Measurements from ENCODE around the gene HIPK3. TPM values are rescaled to one million over a fixed set of nuclear protein-coding genes. Genes with fewer than 3 reads are reported as not detected.

Gene HIPK3
- total and polyA plus RNA-seq, 12 donors = 14.2 to 154 (median 85.3) TPM

- Histone ChIP-seq H3K4me1 (replicated peaks in 1 of 2) (no peaks in the 10 kb centered on the region), H3K4me3 (no peak overlapping the region), H3K27me3 (no peaks in the 10 kb centered on the region), H3K36me3 (replicated peaks in 1 of 2) (no peaks in the 10 kb centered on the region), H3K9me3 (replicated peaks in 1 of 3) (no peaks in the 10 kb centered on the region), H3K27ac (no peak overlapping the region)
- intact Hi-C loops (cut with DNase I) = no loop called here
- WGBS, 4 donors = 82 to 94% (median 85%) methylated on average over 4 of the region's 4 CpGs
- no peak for TF ChIP-seq POLR2A (IDR thresholded peaks at IDR 0.05)
- TF ChIP-seq, protein P1, sequence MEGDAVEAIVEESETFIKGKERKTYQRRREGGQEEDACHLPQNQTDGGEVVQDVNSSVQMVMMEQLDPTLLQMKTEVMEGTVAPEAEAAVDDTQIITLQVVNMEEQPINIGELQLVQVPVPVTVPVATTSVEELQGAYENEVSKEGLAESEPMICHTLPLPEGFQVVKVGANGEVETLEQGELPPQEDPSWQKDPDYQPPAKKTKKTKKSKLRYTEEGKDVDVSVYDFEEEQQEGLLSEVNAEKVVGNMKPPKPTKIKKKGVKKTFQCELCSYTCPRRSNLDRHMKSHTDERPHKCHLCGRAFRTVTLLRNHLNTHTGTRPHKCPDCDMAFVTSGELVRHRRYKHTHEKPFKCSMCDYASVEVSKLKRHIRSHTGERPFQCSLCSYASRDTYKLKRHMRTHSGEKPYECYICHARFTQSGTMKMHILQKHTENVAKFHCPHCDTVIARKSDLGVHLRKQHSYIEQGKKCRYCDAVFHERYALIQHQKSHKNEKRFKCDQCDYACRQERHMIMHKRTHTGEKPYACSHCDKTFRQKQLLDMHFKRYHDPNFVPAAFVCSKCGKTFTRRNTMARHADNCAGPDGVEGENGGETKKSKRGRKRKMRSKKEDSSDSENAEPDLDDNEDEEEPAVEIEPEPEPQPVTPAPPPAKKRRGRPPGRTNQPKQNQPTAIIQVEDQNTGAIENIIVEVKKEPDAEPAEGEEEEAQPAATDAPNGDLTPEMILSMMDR (IDR thresholded peaks at IDR 0.05) = no peak
- no peak for DNase-seq
Measured at GRCh38 chr11:33399421-33399820, 142.2 kb downstream of the HIPK3 start.

DNA sequence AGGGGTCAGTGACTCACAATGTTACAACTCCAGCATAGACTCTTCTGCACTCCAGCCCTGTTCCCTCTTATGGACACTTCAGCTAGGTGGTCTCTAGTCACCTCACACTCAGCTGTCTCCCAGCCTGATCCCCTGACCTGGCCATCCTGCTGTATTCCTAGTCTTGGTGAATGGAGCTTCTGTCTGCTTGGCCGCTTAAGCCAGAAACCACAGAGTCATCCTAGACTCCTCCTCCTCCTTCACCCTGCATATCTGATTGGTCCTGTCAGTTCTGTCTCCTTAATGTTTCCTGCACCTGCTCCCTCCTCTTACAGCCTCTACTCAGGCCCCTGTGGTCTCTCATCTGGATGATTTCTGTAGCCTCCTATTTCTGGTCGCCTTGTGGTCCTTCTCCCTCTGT is 144.9 kb downstream of the HIPK3 start:
- Histone ChIP-seq H3K4me1 (replicated peaks in 1 of 2) (no peaks in the 10 kb centered on the region), H3K27me3 (no peaks in the 10 kb centered on the region), H3K36me3 (replicated peaks in 1 of 2) (no peaks in the 10 kb centered on the region), H3K9me3 (replicated peaks in 1 of 3) (no peaks in the 10 kb centered on the region), H3K4me3 (no peak overlapping the region), H3K27ac (no peak overlapping the region)
- 81 to 91% (median 82%) methylated on average over 2 of the region's 2 CpGs for WGBS, 4 donors
- intact Hi-C loops (cut with DNase I) = no loop called here
- no peak for TF ChIP-seq POLR2A (IDR thresholded peaks at IDR 0.05)
- TF ChIP-seq, protein P1 (IDR thresholded peaks at IDR 0.05) = no peak
- DNase-seq = no peak

DNA sequence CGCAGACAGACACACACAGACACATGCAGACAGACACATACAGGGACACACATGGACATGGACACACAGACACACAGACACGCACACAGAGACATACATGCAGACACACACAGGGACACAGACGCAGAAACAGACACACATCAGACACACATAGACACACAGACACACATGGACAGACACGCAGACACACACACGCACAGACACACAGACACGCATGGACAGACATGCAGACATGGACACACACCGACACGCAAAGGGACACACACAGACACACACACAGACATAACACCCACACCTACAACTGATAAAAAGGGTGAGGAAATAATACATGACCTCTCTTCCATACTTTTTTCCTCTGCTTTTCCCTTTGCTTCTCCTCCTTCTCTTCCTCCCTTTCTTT is 146.2 kb downstream of the HIPK3 start:
- DNase-seq = no peak
- TF ChIP-seq, protein P1 (IDR thresholded peaks at IDR 0.05) = no peak
- no peak for TF ChIP-seq POLR2A (IDR thresholded peaks at IDR 0.05)
- no peaks in the 10 kb centered on the region for H3K4me1 ChIP-seq (replicated peaks in 1 of 2)
- no peak overlapping the region for H3K27ac ChIP-seq
- no peaks in the 10 kb centered on the region for H3K27me3 ChIP-seq
- 85 to 96% (median 91%) methylated on average over 7 to 8 of the region's 8 CpGs for WGBS, 4 donors
- intact Hi-C loops (cut with DNase I) = no loop called here
- no peak overlapping the region for H3K4me3 ChIP-seq
- no peaks in the 10 kb centered on the region for H3K9me3 ChIP-seq (replicated peaks in 1 of 3)
- no peaks in the 10 kb centered on the region for H3K36me3 ChIP-seq (replicated peaks in 1 of 2)

- no peak for DNase-seq
- WGBS, 4 donors = 82 to 90% (median 88%) methylated on average over 13 of the region's 13 CpGs
- H3K36me3 ChIP-seq (replicated peaks in 1 of 2) = no peaks in the 10 kb centered on the region
- H3K27me3 ChIP-seq = no peaks in the 10 kb centered on the region
- TF ChIP-seq, protein P1 (IDR thresholded peaks at IDR 0.05) = no peak
- TF ChIP-seq POLR2A (IDR thresholded peaks at IDR 0.05) = no peak
- no peaks in the 10 kb centered on the region for H3K4me1 ChIP-seq (replicated peaks in 1 of 2)
- no peak overlapping the region for H3K4me3 ChIP-seq
- intact Hi-C loops (cut with DNase I) = no loop called here
- H3K9me3 ChIP-seq (replicated peaks in 1 of 3) = no peaks in the 10 kb centered on the region
- no peak overlapping the region for H3K27ac ChIP-seq
Measured at GRCh38 chr11:33405834-33406602, 148.8 kb downstream of the HIPK3 start.

Other genes with a start within 250 kb of the HIPK3 start
- 1 to 10 TPM in 3 of 9 donors, under 1 TPM in 5, not detected in 1; 0.32 to 3.6 (median 0.75) TPM for gene DEPDC7, start 241.5 kb upstream of the HIPK3 start, total RNA-seq
- 1 to 10 TPM in 1 of 3 donors, under 1 TPM in 2; 0.38 to 1.1 (median 0.67) TPM for gene DEPDC7, start 241.5 kb upstream of the HIPK3 start, polyA plus RNA-seq
- 10 to 100 TPM in 7 of 9 donors, 1 to 10 TPM in 2; 5.4 to 35.2 (median 14.1) TPM for gene TCP11L1, start 217.8 kb upstream of the HIPK3 start, total RNA-seq
- gene TCP11L1, start 217.8 kb upstream of the HIPK3 start, polyA plus RNA-seq = 1 to 10 TPM; 3.0 to 8.8 (median 5.5) TPM
- 10 to 100 TPM in 6 of 9 donors, 1 to 10 TPM in 3; 6.9 to 25.9 (median 17.6) TPM for gene CSTF3, start 95.9 kb upstream of the HIPK3 start, total RNA-seq
- gene CSTF3, start 95.9 kb upstream of the HIPK3 start, polyA plus RNA-seq = 10 to 100 TPM; 40.6 to 59.7 (median 40.8) TPM
- gene KIAA1549L, start 118.7 kb downstream of the HIPK3 start, total RNA-seq = 1 to 10 TPM in 4 of 9 donors, under 1 TPM in 5; 0.17 to 5.3 (median 0.90) TPM
- gene KIAA1549L, start 118.7 kb downstream of the HIPK3 start, polyA plus RNA-seq = under 1 TPM; 0.20 to 0.33 (median 0.24) TPM

Measured in adrenal gland (tissue), 12 donors.